ENCODE data around the gene CRMP1.

The CRMP1 gene

GRCh38 chr4:5888222-5889001 lies 4.5 kb downstream of the CRMP1 start:
- no peak for DNase-seq (ENCODE audit: low read depth)

- no peak for DNase-seq (ENCODE audit: low read depth)
These were observed 5.3 kb downstream of the CRMP1 start for GRCh38 chr4:5887361-5888221.

- no peak for DNase-seq (ENCODE audit: low read depth)
These were observed 5.9 kb downstream of the CRMP1 start for GRCh38 chr4:5887011-5887360.

DNA sequence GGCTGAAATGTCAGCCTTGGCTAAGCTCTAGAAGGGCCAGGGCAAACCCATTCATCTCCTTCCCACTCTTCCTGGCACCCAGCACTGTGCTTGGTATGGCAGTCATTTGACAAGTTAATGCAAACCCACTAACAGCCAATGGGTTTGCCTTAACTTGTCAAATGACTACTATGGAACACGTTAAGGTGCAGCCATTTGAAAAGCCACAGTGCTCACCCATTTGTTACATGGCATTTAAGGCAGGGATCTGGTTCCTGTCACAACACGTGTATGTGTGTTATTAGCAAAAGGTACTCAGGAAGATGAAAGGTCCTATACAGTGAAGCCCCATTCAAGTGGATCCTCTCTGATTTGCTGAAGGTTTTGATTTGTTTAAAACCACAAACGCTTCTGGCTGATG lies 7.2 kb downstream of the CRMP1 start:
- no peak for DNase-seq (ENCODE audit: low read depth)

DNA sequence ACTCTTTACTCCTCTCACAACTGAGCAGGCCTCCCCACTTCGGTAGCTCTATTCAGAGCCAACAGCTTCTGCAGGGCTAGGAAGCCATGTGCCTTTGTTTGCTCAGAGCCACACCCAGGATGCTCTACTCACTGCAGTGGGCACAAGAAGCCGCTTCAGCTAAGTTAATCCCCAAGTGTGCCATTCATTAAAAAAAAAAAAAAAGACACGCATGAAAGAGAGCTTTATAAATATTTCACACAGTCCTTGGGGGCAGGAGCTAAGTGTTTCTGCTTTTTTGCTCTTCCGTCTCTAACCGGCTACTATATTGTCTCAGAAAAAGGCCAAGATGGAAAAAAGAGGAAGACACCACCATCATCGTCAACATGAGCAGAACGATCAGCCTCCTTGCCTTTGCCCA lies 8.1 kb downstream of the CRMP1 start:
- no peak for DNase-seq (ENCODE audit: low read depth)

DNA sequence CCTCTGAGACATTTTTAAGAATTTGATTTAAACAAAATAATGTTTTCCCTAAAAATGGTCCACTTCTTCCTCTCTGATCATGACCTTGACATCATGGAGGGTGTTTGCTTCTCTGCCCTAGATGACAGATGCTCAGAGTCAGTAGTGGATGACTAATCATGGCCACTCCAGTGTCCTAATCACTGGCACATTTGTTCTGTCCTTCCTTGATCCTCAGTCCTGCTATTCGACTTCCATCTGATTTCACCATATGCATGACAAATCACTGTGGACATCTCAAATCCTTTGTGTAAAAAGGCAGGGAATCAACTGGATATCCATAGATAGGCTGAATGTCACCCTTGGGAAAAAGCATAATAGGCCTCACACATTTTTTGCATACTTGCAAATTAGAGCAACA lies 9.0 kb downstream of the CRMP1 start:
- DNase-seq (ENCODE audit: low read depth): no peak

GRCh38 chr4:5882947-5883346 lies 9.9 kb downstream of the CRMP1 start:
- DNase-seq (ENCODE audit: low read depth): no peak

DNA sequence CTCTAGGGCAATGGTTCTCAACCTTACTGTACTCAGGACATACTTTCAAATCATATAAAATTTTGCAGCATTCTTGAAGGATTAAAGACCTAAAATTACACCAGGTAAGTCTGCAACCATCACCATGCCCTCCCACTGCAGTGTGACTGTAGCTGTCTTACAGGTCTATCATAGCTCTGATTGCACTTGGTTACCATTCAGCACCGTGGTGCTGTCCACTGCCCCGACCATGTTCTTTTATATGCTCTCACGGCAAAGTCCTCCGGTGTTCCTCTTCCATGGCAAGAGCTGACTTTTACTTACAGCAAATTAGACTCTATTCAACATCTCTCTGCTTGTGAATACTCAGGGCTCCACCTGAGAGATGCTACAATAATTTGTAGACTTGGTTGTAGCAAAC lies 11.5 kb downstream of the CRMP1 start:
- no peak for DNase-seq (ENCODE audit: low read depth)

GRCh38 chr4:5878359-5878758 lies 14.5 kb downstream of the CRMP1 start:
- DNase-seq (ENCODE audit: low read depth): no peak

- DNase-seq (ENCODE audit: low read depth): no peak
These were observed 15.5 kb downstream of the CRMP1 start for GRCh38 chr4:5877392-5877791.

- DNase-seq (ENCODE audit: low read depth): no peak
These were observed 18.0 kb downstream of the CRMP1 start for GRCh38 chr4:5874811-5875449.

GRCh38 chr4:5870701-5871100 lies 22.2 kb downstream of the CRMP1 start:
- no peak for DNase-seq (ENCODE audit: low read depth)

GRCh38 chr4:5869966-5870619 lies 22.8 kb downstream of the CRMP1 start:
- no peak for DNase-seq (ENCODE audit: low read depth)

DNA sequence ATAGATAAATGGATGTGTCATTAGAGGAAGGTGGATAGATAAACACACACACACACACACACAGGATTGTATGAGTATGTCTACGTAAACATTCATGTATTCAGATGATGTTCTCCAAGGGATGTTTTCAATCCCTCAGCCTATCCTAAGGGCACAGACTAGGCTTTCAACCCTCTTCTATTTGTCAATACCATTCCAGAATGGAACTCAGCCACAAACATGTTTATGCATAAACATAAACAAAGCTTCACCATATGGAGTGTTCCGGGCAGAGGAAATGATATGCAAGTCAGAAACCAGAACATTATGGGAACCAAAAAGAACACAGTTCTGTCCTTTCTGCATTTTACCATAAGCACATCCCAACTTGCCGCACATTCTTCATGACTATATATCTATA lies 25.0 kb downstream of the CRMP1 start:
- DNase-seq (ENCODE audit: low read depth): no peak

- no peak for DNase-seq (ENCODE audit: low read depth)
These were observed 25.8 kb downstream of the CRMP1 start for GRCh38 chr4:5866841-5867813.

DNA sequence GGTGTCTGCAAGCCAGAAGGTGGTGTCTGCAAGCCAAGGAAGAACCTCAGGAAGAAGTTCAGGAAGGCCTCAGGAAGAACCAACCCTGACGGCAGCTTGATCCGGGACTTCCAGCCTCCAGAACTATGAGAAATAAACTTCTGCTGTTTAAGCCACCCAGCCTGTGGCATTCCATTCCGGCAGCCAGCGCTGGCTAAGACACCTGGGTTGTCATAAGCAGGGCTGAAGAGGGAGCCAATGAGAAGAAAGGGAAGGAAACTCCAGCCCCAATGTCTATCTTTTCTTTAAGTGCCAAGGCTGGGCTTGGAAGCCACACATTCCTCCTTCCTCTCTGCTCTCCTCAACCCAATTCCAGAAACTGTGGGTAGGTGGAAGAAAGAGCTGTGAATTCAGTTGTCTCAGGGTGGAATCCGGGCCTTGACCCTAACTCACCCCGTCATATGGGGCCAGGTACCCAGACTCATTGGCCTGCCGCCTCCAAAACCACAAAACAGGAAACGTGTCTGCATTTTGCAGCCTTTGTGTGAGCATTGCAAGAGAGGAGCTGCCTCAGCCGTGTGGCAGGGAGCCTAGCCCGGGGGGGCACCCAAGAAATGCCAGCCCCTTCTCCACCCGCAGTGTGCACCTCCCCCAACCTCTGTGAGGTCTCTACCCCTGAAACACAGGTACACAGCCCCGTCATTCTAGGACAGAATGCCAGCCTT lies 26.8 kb downstream of the CRMP1 start:
- no peak for DNase-seq (ENCODE audit: low read depth)

GRCh38 chr4:5863461-5864113 lies 29.3 kb downstream of the CRMP1 start:
- DNase-seq (ENCODE audit: low read depth): peak; percentile 80

DNA sequence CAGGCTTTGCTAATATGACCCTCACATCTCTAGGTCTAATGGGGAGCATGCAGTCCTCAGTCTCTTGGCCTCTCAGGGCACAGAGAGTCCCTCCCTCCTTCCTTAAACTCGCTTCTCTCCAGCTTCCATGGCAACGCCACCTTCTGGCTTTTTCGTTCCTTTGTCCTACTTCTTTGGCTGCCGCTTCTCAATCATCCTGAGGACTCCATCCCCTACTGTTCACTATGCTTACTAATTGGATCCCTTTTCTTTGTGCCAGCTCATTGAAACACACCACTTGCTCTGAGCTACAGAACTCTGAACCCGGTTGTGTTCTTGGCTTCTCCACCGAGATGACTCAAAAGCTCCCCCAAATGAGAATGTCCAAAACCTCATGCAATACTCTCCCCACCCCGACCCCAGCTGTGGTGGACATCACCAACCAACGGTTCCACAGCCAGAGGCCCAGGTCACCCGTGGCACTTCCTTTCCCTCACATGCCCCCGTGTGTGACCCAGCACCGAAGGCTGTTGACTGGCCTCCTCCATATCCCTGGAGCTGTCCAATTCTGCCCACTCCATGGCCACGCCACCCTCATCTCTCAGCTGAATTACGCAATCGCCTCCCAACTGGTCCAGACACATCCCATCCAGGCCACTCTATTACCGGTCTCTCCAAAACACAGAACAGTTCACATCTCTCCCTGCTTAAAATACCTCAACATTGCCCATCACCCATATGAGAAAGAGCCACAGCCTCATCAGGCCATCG lies 34.7 kb downstream of the CRMP1 start:
- DNase-seq (ENCODE audit: low read depth): no peak

GRCh38 chr4:5857199-5857598 lies 35.7 kb downstream of the CRMP1 start:
- DNase-seq (ENCODE audit: low read depth): no peak
